ENCODE measurements around the gene ISYNA1.

The ISYNA1 gene

DNA sequence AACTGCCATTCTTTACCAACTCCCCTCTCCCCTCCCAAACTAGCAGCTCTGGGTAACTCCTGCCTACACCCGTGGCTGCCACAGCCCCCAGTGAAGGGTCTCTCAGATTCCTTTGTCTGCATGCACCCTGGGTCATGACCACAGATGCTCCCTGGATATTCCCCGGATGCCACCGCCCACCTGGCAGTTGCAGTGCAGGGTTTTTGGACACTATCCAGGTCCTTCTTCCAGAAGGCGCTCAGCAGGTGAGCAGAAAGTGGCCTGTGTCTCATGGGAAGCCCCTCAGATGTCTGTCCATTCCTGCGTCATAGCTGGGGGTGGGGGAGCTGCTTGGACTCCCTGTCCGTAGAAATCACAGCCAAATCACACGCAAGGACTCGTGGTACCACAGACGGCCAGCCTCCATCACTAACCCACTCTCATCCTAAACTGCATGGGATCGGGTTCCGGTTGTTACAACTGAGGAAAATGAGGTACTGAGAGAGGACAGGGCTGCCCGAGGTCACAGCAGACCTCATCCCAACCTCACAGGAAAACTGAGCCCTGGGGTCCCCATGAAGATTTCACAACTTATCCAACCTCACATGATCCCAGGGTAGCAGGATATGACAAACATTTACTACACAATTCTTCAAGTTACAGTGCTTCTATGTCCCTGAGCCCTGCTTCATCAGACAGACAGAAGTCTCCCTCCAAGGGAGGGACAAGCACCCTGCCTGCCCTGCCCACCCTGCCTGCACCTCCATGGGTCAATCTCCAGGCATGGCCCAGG lies 45.4 kb upstream of the ISYNA1 start:
- peaks cover 22% of the 10 kb centered on the region for H3K4me1 ChIP-seq (ENCODE audit: insufficient read depth, low read length, severe bottlenecking)
- H3K9ac ChIP-seq (ENCODE audit: low read length) = no peak overlapping the region

DNA sequence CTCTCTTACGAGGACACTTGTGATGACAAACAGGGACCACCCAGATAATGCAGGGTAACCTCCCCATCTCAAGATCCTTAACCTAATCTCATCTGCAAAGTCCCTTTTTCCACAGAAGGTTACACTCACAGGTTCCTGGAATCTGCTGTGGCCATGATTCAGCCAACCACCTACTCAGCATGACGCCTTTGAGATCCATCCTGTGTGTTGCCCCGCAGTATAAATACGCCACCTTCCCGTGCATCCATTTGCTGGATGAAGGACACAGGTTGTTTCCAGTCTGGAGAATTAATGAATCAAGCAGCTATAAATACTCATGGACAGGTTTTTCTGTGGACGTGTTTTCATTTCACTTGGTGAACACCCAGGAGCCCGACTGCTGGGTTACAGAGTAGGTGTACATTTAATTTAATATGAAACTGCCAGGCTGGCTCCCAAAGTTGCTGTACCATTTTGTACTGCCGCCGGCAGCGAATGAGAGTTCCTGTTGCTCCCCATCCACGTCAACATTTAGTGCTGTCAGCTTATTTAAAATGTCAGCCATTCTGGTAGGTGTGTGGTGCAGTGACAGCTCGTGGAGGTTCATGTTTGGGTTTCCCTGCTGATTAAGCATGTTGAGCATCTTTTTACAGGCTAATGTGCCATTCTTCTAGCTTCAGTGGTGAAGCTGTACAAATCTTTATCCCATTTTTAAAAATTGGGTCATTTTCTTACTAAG lies 43.7 kb upstream of the ISYNA1 start:
- Histone ChIP-seq H3K4me1 (ENCODE audit: insufficient read depth, low read length, severe bottlenecking) (peaks cover 22% of the 10 kb centered on the region), H3K9ac (ENCODE audit: low read length) (no peak overlapping the region), H3K4me3 (ENCODE audit: low read depth, low read length, poor library complexity, severe bottlenecking) (no peak overlapping the region), H3K79me2 (ENCODE audit: insufficient read depth, low read length) (no peaks in the 10 kb centered on the region), H3K4me2 (ENCODE audit: low read length) (no peak overlapping the region), H3F3A (ENCODE audit: insufficient read depth, low read length) (no peaks in the 10 kb centered on the region), H2AFZ (ENCODE audit: low read length) (no peak overlapping the region), H3K36me3 (ENCODE audit: insufficient read depth, low read length) (no peaks in the 10 kb centered on the region), H3K27me3 (ENCODE audit: insufficient read depth, low read length) (no peaks in the 10 kb centered on the region), H3K27ac (ENCODE audit: low read depth, low read length, poor library complexity, severe bottlenecking) (no peak overlapping the region), H4K20me1 (ENCODE audit: insufficient read depth, low read length) (no peaks in the 10 kb centered on the region), H3K9me3 (ENCODE audit: low read length) (no peaks in the 10 kb centered on the region), H3K9me2 (ENCODE audit: low read depth, low read length) (no peaks in the 10 kb centered on the region)
- TF ChIP-seq, protein P1, sequence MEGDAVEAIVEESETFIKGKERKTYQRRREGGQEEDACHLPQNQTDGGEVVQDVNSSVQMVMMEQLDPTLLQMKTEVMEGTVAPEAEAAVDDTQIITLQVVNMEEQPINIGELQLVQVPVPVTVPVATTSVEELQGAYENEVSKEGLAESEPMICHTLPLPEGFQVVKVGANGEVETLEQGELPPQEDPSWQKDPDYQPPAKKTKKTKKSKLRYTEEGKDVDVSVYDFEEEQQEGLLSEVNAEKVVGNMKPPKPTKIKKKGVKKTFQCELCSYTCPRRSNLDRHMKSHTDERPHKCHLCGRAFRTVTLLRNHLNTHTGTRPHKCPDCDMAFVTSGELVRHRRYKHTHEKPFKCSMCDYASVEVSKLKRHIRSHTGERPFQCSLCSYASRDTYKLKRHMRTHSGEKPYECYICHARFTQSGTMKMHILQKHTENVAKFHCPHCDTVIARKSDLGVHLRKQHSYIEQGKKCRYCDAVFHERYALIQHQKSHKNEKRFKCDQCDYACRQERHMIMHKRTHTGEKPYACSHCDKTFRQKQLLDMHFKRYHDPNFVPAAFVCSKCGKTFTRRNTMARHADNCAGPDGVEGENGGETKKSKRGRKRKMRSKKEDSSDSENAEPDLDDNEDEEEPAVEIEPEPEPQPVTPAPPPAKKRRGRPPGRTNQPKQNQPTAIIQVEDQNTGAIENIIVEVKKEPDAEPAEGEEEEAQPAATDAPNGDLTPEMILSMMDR (IDR thresholded peaks at IDR 0.05; ENCODE audit: low read length) = no peak
- TF ChIP-seq EZH2 (IDR thresholded peaks at IDR 0.05; ENCODE audit: borderline replicate concordance, low read length) = no peak

More for the DNA sequence above, 45.4 kb upstream of the ISYNA1 start:
- Histone ChIP-seq H3K4me3 (ENCODE audit: low read depth, low read length, poor library complexity, severe bottlenecking) (no peak overlapping the region), H3K9me3 (ENCODE audit: low read length) (no peaks in the 10 kb centered on the region), H2AFZ (ENCODE audit: low read length) (no peak overlapping the region), H3K27me3 (ENCODE audit: insufficient read depth, low read length) (no peaks in the 10 kb centered on the region), H4K20me1 (ENCODE audit: insufficient read depth, low read length) (no peaks in the 10 kb centered on the region), H3K4me2 (ENCODE audit: low read length) (no peak overlapping the region), H3K79me2 (ENCODE audit: insufficient read depth, low read length) (no peaks in the 10 kb centered on the region), H3K27ac (ENCODE audit: low read depth, low read length, poor library complexity, severe bottlenecking) (no peak overlapping the region), H3K36me3 (ENCODE audit: insufficient read depth, low read length) (no peaks in the 10 kb centered on the region), H3F3A (ENCODE audit: insufficient read depth, low read length) (no peaks in the 10 kb centered on the region), H3K9me2 (ENCODE audit: low read depth, low read length) (no peaks in the 10 kb centered on the region)
- TF ChIP-seq, protein P1 (IDR thresholded peaks at IDR 0.05; ENCODE audit: low read length) = no peak
- no peak for TF ChIP-seq EZH2 (IDR thresholded peaks at IDR 0.05; ENCODE audit: borderline replicate concordance, low read length)

DNA sequence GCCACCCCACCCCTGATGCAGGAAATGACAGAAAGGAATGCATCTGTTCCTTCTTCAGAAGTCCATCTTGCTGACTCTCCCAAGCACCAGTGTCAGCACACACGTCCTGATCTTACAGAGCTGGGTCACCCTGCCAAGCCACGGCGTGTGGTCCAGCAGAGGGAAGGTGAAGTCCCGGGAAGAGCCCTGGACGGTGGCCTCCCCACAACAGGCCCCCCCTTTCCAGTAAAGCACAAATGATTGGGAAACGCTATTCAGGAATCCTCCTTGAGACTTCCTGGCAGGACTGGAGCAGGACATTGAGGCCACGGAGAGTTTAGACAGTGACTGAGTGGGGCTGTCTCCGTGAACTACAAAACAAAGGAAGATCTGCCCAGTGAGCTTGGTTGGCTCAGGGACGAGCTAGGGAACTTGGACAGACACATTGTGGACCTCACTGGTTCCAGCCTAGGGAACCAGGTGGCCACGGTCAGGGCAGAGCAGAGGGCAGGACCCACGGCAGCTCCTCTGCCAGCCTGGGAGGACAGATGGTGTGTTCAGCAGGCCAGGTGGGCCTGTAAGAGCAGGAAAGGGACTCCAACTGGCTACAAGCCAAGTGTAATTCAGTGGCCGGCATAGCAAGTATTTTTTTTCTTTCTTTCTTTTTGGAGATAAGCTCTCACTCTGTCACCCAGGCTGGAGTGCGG lies 42.2 kb upstream of the ISYNA1 start:
- Histone ChIP-seq H3K27ac (ENCODE audit: low read depth, low read length, poor library complexity, severe bottlenecking) (no peak overlapping the region), H3K27me3 (ENCODE audit: insufficient read depth, low read length) (no peaks in the 10 kb centered on the region), H3K36me3 (ENCODE audit: insufficient read depth, low read length) (no peaks in the 10 kb centered on the region), H3K4me3 (ENCODE audit: low read depth, low read length, poor library complexity, severe bottlenecking) (no peak overlapping the region), H3K79me2 (ENCODE audit: insufficient read depth, low read length) (no peaks in the 10 kb centered on the region), H3F3A (ENCODE audit: insufficient read depth, low read length) (no peaks in the 10 kb centered on the region), H3K4me1 (ENCODE audit: insufficient read depth, low read length, severe bottlenecking) (peaks cover 22% of the 10 kb centered on the region), H3K9ac (ENCODE audit: low read length) (no peak overlapping the region), H4K20me1 (ENCODE audit: insufficient read depth, low read length) (no peaks in the 10 kb centered on the region), H3K4me2 (ENCODE audit: low read length) (no peak overlapping the region), H3K9me2 (ENCODE audit: low read depth, low read length) (no peaks in the 10 kb centered on the region), H3K9me3 (ENCODE audit: low read length) (no peaks in the 10 kb centered on the region), H2AFZ (ENCODE audit: low read length) (no peak overlapping the region)
- TF ChIP-seq, protein P1 (IDR thresholded peaks at IDR 0.05; ENCODE audit: low read length) = no peak
- no peak for TF ChIP-seq EZH2 (IDR thresholded peaks at IDR 0.05; ENCODE audit: borderline replicate concordance, low read length)
